ENCODE results near the gene NLRC3. TPM values are rescaled to one million over a fixed set of nuclear protein-coding genes. Genes with fewer than 3 reads are reported as not detected.
A peak's percentile ranks its signal among the peaks of the same experiment; 100 is the strongest.

Gene NLRC3
- total and polyA plus RNA-seq, 7 donors, result 0.25 to 1.4 (median 0.76) TPM

GRCh38 chr16:3580251-3580651 is 3.0 kb upstream of the NLRC3 start:
- Histone ChIP-seq H3K27me3 (ENCODE audit: insufficient read depth in 3 of 3, low read length in 2 of 3) (no peaks in the 10 kb centered on the region), H3K27ac (no peak overlapping the region), H3K9me3 (no peaks in the 10 kb centered on the region), H3K4me3 (no peak overlapping the region), H3K36me3 (ENCODE audit: insufficient read depth in 1 of 2, low read depth in 1 of 2) (peaks cover 0 to 26% of the 10 kb centered on the region in 2 donors), H3K4me1 (no peaks in the 10 kb centered on the region)
- DNase-seq, result peak in 1 of 2 donors; percentile 15
- intact Hi-C loops (cut with DNase I), result no loop called here
- ATAC-seq, result no peak
- TF ChIP-seq CTCF (IDR thresholded peaks at IDR 0.05), result no peak
- 73 to 78% (median 74%) methylated on average over 11 of the region's 11 CpGs for WGBS, 3 donors

- intact Hi-C loops (cut with DNase I), result no loop called here
- H3K36me3 ChIP-seq (ENCODE audit: insufficient read depth in 1 of 2, low read depth in 1 of 2), result peaks cover 0 to 26% of the 10 kb centered on the region in 2 donors
- WGBS, 3 donors, result 75 to 93% (median 86%) methylated on average over 7 of the region's 7 CpGs
Measured at GRCh38 chr16:3579776-3580175, 2.6 kb upstream of the NLRC3 start.

GRCh38 chr16:3578610-3579551 is 1.7 kb upstream of the NLRC3 start:
- peak in 1 of 2 donors; percentile 48 for DNase-seq
- WGBS, 3 donors, result 42 to 61% (median 50%) methylated on average over 16 to 20 of the region's 20 CpGs
- no peak overlapping the region for H3K4me3 ChIP-seq
- H3K36me3 ChIP-seq (ENCODE audit: insufficient read depth in 1 of 2, low read depth in 1 of 2), result peaks cover 0 to 18% of the 10 kb centered on the region in 2 donors
- H3K27ac ChIP-seq, result no peak overlapping the region
- H3K4me1 ChIP-seq, result no peaks in the 10 kb centered on the region
- no peaks in the 10 kb centered on the region for H3K9me3 ChIP-seq
- no peaks in the 10 kb centered on the region for H3K27me3 ChIP-seq (ENCODE audit: insufficient read depth in 3 of 3, low read length in 2 of 3)
- intact Hi-C loops (cut with DNase I), result no loop called here
- no peak for TF ChIP-seq CTCF (IDR thresholded peaks at IDR 0.05)
- ATAC-seq, result peak in 2 of 4 donors; percentile 16 to 30

More at GRCh38 chr16:3579776-3580175, 2.6 kb upstream of the NLRC3 start:
- no peak for ATAC-seq
- H3K4me1 ChIP-seq, result no peaks in the 10 kb centered on the region
- H3K4me3 ChIP-seq, result no peak overlapping the region
- no peaks in the 10 kb centered on the region for H3K27me3 ChIP-seq (ENCODE audit: insufficient read depth in 3 of 3, low read length in 2 of 3)
- no peak for TF ChIP-seq CTCF (IDR thresholded peaks at IDR 0.05)
- H3K27ac ChIP-seq, result no peak overlapping the region
- DNase-seq, result peak in 1 of 2 donors; percentile 28
- H3K9me3 ChIP-seq, result no peaks in the 10 kb centered on the region

GRCh38 chr16:3578121-3578520 is 918 bp upstream of the NLRC3 start:
- Histone ChIP-seq H3K27me3 (ENCODE audit: insufficient read depth in 3 of 3, low read length in 2 of 3) (no peaks in the 10 kb centered on the region), H3K4me1 (no peaks in the 10 kb centered on the region)

More at GRCh38 chr16:3578121-3578520, 918 bp upstream of the NLRC3 start:
- no peak overlapping the region for H3K4me3 ChIP-seq
- DNase-seq, result peak in 1 of 2 donors; percentile 20
- intact Hi-C loops (cut with DNase I), result no loop called here
- 76 to 81% (median 80%) methylated on average over 8 of the region's 8 CpGs for WGBS, 3 donors
- no peaks in the 10 kb centered on the region for H3K9me3 ChIP-seq
- no peak overlapping the region for H3K27ac ChIP-seq
- no peak for ATAC-seq
- no peak for TF ChIP-seq CTCF (IDR thresholded peaks at IDR 0.05)
- H3K36me3 ChIP-seq (ENCODE audit: insufficient read depth in 1 of 2, low read depth in 1 of 2), result peaks cover 0 to 11% of the 10 kb centered on the region in 2 donors

All from psoas muscle (tissue), 8 donors.